Astrocyte of the spinal cord (primary cell): ENCODE data around the gene SCN2B.

ENCODE experiments used
- DNase-seq: peaks from one replicate; pipeline ENCODE4 v3.0.0; 2011; ENCODE audit warnings: low read depth, low spot score
- H3K4me3 ChIP-seq: 2 replicates; pipeline ENCODE4 v1.5.1; 2011; ENCODE audit warnings: low read depth, mild to moderate bottlenecking, low read length, moderate library complexity
- CTCF ChIP-seq: IDR thresholded peaks from 2 replicates; pipeline ENCODE4 v1.5.1; 2012; ENCODE audit warnings: low read depth, mild to moderate bottlenecking, low read length, inconsistent platforms
- in situ Hi-C: cut with HindIII; loops from 2 replicates; pipeline ENCODE4 v1.10.0; 2017; ENCODE audit warnings: low sequenced_read_pairs

The SCN2B gene

GRCh38 chr11:118169300-118170140 is 6.9 kb downstream of the SCN2B start:
- no peak overlapping the region for H3K4me3 ChIP-seq
- TF ChIP-seq CTCF = no peak
- in situ Hi-C loops = no loop called here
- no peak for DNase-seq

GRCh38 chr11:118168751-118169150 is 7.7 kb downstream of the SCN2B start:
- DNase-seq = no peak
- in situ Hi-C loops = no loop called here
- TF ChIP-seq CTCF = no peak

GRCh38 chr11:118168316-118168715 is 8.1 kb downstream of the SCN2B start:
- in situ Hi-C loops = no loop called here
- no peak for DNase-seq
- TF ChIP-seq CTCF = no peak
- no peak overlapping the region for H3K4me3 ChIP-seq

More at GRCh38 chr11:118168751-118169150, 7.7 kb downstream of the SCN2B start:
- no peak overlapping the region for H3K4me3 ChIP-seq

- no peak overlapping the region for H3K4me3 ChIP-seq
- in situ Hi-C loops = no loop called here
- no peak for TF ChIP-seq CTCF
- DNase-seq = no peak
Measured at GRCh38 chr11:118167906-118168305, 8.5 kb downstream of the SCN2B start.

- no peak for DNase-seq
- in situ Hi-C loops = no loop called here
- no peak for TF ChIP-seq CTCF
Measured at GRCh38 chr11:118167253-118167652, 9.2 kb downstream of the SCN2B start.

DNA sequence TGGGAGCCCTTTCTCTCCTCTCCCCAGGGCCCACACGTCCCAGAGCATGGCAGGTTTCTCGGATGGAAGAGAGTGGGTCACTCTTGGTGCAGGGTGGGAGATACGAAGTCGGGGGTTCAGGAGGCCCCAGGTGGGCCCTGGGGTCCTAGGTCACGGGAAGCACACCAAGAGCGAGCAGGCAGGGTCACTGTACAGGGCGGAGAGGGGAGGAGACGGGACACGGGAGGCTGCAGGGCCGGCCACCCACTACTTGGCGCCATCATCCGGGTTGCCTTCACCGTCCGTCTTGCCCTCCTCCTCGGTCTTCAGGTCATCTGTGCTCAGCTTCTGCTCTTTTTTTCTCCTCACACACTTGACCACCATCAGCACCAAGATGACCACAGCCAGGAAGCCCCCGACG is 9.8 kb downstream of the SCN2B start:
- DNase-seq = no peak
- in situ Hi-C loops = no loop called here
- no peak overlapping the region for H3K4me3 ChIP-seq
- TF ChIP-seq CTCF = no peak

More at GRCh38 chr11:118167253-118167652, 9.2 kb downstream of the SCN2B start:
- no peak overlapping the region for H3K4me3 ChIP-seq
